Measurements from ENCODE around the gene DNAJC30.

DNA sequence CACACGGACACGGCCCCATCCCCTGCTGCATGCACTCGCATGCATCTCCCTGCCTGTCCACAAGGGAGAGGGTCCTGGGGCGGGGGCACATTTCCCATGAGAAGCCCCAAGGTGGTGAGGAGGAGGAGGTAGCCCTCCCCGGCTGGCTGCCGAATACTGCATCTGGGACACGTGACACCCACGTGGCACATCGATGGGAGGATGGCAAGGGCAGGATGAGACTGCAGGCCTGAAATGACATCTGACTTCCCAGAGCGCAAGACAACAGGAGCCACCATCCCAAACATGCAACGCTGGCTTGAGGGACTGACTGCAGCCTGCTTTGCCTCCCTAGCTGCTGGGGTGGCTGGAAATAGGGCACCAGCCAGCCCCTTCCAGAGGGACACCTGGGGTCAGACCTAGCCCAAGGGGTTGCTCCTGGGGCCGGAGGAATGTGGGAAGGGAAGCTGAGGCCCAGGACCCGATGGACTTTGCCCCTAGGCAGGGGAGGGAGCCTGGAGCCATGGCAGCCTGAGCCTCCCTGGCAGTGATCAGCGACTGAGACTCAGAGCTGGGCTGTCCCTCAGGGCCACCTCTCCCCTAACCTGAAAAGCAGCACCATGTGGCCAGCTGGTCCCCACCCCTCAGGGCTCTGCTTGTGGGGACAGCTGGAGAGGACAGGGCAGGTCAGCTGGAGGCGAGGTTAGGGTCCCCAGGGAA lies 16.3 kb upstream of the DNAJC30 start:
- TF ChIP-seq POLR2AphosphoS5 (IDR thresholded peaks at IDR 0.05) = no peak
- TF ChIP-seq, protein P1, sequence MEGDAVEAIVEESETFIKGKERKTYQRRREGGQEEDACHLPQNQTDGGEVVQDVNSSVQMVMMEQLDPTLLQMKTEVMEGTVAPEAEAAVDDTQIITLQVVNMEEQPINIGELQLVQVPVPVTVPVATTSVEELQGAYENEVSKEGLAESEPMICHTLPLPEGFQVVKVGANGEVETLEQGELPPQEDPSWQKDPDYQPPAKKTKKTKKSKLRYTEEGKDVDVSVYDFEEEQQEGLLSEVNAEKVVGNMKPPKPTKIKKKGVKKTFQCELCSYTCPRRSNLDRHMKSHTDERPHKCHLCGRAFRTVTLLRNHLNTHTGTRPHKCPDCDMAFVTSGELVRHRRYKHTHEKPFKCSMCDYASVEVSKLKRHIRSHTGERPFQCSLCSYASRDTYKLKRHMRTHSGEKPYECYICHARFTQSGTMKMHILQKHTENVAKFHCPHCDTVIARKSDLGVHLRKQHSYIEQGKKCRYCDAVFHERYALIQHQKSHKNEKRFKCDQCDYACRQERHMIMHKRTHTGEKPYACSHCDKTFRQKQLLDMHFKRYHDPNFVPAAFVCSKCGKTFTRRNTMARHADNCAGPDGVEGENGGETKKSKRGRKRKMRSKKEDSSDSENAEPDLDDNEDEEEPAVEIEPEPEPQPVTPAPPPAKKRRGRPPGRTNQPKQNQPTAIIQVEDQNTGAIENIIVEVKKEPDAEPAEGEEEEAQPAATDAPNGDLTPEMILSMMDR (IDR thresholded peaks at IDR 0.05) = no peak

Measured in breast epithelium (tissue), 3 donors.